Ascending aorta (tissue), 2 donors: Measurements from ENCODE around the gene MRPL9. TPM values are rescaled to one million over a fixed set of nuclear protein-coding genes. Genes with fewer than 3 reads are reported as not detected.
A peak's percentile ranks its signal among the peaks of the same experiment; 100 is the strongest.

ENCODE experiments used
- DNase-seq, 2 donors: peaks; one replicate each; pipeline ENCODE4 v3.0.0-alpha.2; 2019; ENCODE audit warnings: low spot score in 2 of 2
- H3K27ac ChIP-seq, 2 donors: fragments of 200-600 bp; sonication (generic); one replicate each; pipeline ENCODE4 v1.5.1; 2016 to 2017; ENCODE audit warnings: mild to moderate bottlenecking in 1 of 2
- H3K27me3 ChIP-seq: fragments of 200-600 bp; sonication (generic); one replicate; pipeline ENCODE4 v1.5.1; 2017
- H3K36me3 ChIP-seq, 2 donors: fragments of 200-600 bp; sonication (generic); one replicate each; pipeline ENCODE4 v1.5.1; 2016
- H3K4me1 ChIP-seq, 2 donors: fragments of 200-600 bp; sonication (generic); one replicate each; pipeline ENCODE4 v1.5.1; 2016 to 2017; ENCODE audit warnings: mild to moderate bottlenecking in 1 of 2
- H3K4me3 ChIP-seq, 2 donors: fragments of 200-600 bp; sonication (generic); one replicate each; pipeline ENCODE4 v1.5.1; 2016 to 2017; ENCODE audit warnings: mild to moderate bottlenecking in 1 of 2
- H3K9me3 ChIP-seq, 2 donors: fragments of 200-600 bp; sonication (generic); one replicate each; pipeline ENCODE4 v1.5.1; 2016
- intact Hi-C: fragments of 100-400 bp; cut with DNase I; formaldehyde crosslinking; loops from one replicate; pipeline ENCODE4 v1.15.1; 2023
- total RNA-seq: library from RNA; depleted of rRNA; stranded (reverse); fragments of >200 nt; gene quantifications from one replicate; pipeline ENCODE4 v1.1.0, GENCODE V29; 2016
- TF ChIP-seq, protein P1 (sequence below), 3 experiments: fragments of 200-600 bp in 2 of 3; fragments of 450-650 bp in 1 of 3; sonication (generic) in 2 of 3; IDR thresholded peaks; one replicate each; pipeline ENCODE4 v1.5.1; 2016 to 2019; ENCODE audit warnings: antibody characterized with exemption in 3 of 3, mild to moderate bottlenecking in 1 of 3, moderate library complexity in 1 of 3

Gene MRPL9
- total RNA-seq, 1 donor from 2014 or later: 64.8 TPM

DNA sequence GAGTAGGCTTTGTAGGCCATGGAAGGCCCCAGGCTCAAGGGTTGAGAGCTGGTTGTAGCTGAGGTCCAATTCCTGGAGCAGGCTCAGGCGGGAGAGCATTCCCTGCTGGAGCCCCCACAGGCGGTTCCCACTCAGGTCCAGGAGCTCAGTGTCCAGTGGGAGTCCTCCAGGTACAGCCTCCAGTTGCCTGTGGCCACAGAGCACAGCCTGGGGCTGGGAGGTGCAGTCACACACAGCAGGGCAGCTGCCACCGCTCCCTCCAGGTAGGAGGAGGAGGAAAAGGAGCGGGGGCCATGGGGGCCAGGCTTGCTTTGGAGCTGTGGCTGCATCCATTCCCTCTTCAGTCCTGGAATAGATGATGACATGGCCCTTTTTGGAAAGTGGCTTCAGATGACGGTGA, 39.1 kb upstream of the MRPL9 start:
- TF ChIP-seq, protein P1, sequence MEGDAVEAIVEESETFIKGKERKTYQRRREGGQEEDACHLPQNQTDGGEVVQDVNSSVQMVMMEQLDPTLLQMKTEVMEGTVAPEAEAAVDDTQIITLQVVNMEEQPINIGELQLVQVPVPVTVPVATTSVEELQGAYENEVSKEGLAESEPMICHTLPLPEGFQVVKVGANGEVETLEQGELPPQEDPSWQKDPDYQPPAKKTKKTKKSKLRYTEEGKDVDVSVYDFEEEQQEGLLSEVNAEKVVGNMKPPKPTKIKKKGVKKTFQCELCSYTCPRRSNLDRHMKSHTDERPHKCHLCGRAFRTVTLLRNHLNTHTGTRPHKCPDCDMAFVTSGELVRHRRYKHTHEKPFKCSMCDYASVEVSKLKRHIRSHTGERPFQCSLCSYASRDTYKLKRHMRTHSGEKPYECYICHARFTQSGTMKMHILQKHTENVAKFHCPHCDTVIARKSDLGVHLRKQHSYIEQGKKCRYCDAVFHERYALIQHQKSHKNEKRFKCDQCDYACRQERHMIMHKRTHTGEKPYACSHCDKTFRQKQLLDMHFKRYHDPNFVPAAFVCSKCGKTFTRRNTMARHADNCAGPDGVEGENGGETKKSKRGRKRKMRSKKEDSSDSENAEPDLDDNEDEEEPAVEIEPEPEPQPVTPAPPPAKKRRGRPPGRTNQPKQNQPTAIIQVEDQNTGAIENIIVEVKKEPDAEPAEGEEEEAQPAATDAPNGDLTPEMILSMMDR (IDR thresholded peaks at IDR 0.05): no peak

DNA sequence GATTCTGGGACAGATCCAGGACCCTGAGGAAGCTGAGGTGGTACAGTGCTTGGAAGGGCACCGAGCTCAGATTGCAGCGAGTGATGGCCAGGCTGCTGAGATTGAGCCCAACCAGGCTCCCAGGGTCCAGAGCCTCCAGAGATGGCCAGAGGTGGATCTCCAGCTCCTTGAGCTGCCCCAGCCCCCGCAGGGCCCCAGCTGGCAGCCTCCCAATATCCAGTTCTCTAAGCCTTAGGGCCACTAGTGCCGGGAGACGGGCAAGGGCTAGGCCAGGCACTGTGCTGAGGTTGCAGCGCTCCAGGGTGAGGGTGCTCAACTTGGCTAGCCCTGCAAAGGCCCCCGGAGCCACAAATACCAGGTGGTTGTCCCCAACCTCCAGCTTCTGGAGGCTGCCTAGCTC, 38.5 kb upstream of the MRPL9 start:
- Histone ChIP-seq H3K4me1 (no peaks in the 10 kb centered on the region), H3K36me3 (no peaks in the 10 kb centered on the region), H3K27ac (no peak overlapping the region), H3K4me3 (no peak overlapping the region), H3K27me3 (no peaks in the 10 kb centered on the region), H3K9me3 (no peaks in the 10 kb centered on the region)
- DNase-seq: peak in 1 of 2 donors; percentile 47
- TF ChIP-seq, protein P1 (IDR thresholded peaks at IDR 0.05): no peak
- intact Hi-C loops: no loop called here

More for the DNA sequence above, 39.1 kb upstream of the MRPL9 start:
- Histone ChIP-seq H3K4me1 (no peaks in the 10 kb centered on the region), H3K27ac (no peak overlapping the region), H3K9me3 (no peaks in the 10 kb centered on the region), H3K27me3 (no peaks in the 10 kb centered on the region), H3K4me3 (no peak overlapping the region), H3K36me3 (no peaks in the 10 kb centered on the region)
- intact Hi-C loops: no loop called here
- peak in 1 of 2 donors; percentile 50 for DNase-seq

DNA sequence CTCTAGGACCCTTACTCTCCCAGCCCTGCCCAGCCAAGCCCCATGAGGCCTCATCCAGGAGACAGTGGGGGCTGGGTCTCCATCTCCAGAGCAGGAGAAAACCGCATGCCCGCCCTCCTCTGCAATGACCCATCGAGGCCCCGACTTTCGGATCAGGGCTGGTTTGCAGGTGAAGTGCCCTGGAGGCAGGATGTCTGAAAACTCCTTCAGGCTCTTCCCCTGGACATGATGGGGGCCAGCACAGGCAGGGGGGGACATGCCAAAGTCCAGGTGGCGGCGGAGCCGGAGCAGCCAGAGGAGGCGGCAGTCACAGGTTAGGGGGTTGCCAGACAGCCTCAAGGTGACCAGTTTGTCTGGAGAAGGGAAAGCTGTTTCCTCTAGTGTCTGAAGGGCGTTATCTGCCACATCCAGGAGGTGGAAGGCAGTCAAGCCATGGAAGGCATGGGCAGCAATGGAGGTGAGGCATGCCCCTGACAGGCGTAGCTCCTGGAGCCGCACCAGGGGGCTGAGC, 38.1 kb upstream of the MRPL9 start:
- H3K4me1 ChIP-seq: no peaks in the 10 kb centered on the region
- no peaks in the 10 kb centered on the region for H3K9me3 ChIP-seq
- no peak overlapping the region for H3K27ac ChIP-seq
- TF ChIP-seq, protein P1 (IDR thresholded peaks at IDR 0.05): no peak
- peak in 1 of 2 donors; percentile 37 for DNase-seq
- H3K4me3 ChIP-seq: no peak overlapping the region
- no peaks in the 10 kb centered on the region for H3K27me3 ChIP-seq
- no peaks in the 10 kb centered on the region for H3K36me3 ChIP-seq
- intact Hi-C loops: no loop called here

DNA sequence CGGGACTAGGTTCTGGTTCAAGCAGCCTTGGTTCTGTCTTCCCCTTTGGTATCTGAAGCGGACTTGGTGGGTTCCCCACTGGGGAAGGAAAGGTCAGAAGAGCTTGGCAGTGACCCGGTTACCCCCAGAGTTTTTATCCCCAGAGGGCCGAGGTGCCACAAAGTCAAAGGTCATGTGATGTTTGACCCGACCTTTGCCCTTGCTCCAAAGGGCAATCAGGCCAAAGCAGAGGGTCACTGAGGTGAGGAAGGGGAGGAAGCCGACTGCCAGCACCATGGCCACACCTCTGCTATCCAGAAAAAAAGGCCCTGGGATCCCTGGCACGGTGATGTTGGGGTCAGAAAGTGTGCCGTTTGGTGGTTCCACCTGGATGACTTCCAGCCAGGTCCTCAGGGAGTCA, 37.5 kb upstream of the MRPL9 start:
- Histone ChIP-seq H3K27me3 (no peaks in the 10 kb centered on the region), H3K27ac (no peak overlapping the region), H3K9me3 (no peaks in the 10 kb centered on the region), H3K4me1 (no peaks in the 10 kb centered on the region), H3K4me3 (no peak overlapping the region), H3K36me3 (no peaks in the 10 kb centered on the region)
- intact Hi-C loops: no loop called here
- TF ChIP-seq, protein P1 (IDR thresholded peaks at IDR 0.05): no peak
- DNase-seq: peak in 1 of 2 donors; percentile 60

DNA sequence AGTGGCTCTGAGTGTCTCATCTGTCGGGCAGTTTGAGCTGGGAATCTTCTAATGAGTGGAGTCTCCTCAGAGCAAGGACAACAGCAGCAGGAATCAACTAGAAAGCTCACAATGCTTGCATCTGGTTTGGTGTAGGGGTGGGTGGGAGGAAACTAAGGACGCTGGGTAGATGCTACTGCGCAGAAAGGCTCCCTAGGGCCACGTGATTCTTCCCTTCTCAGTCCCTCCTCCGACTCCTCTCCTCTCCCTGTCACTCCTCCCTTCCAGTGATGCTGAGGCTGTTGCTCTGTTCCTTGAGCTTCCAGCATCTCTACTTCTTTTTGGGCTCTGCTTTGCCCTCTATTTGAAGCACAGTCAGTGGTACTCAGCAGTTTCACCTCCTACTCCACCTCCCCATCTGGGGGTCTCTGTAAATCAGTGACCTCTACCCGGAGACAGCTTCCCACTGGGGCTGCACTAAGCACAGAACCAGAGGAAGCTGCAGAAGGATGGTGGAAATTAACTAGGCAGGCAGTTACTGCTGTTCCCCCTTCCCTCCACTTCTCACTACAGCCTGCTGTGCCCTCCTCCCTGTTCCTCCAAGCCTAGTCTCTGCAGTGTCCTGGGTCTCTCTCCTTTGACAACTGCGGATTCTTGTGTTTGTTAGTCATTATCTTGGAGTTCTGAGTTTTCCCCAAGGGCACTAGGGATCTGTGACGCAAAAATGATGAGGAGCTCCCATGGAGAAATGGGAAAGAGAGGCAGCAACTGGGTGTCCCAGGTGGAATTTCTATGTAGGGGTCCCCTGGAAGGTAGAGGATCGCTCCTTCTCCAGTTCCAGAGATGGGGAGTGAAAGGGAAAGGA, 36.1 kb upstream of the MRPL9 start:
- TF ChIP-seq, protein P1 (IDR thresholded peaks at IDR 0.05): no peak
- H3K4me3 ChIP-seq: no peak overlapping the region
- H3K27me3 ChIP-seq: no peaks in the 10 kb centered on the region
- H3K4me1 ChIP-seq: no peaks in the 10 kb centered on the region
- no peaks in the 10 kb centered on the region for H3K9me3 ChIP-seq
- H3K27ac ChIP-seq: no peak overlapping the region
- intact Hi-C loops: no loop called here
- no peaks in the 10 kb centered on the region for H3K36me3 ChIP-seq
- DNase-seq: no peak
